DND-41 (cell line): ENCODE results near the gene PGRMC2.

Experiments used
- CTCF ChIP-seq: IDR thresholded peaks from 2 replicates; pipeline ENCODE4 v1.5.1; 2012; ENCODE audit warnings: borderline replicate concordance, low read length, moderate library complexity, mild to moderate bottlenecking; ENCODE audit not compliant: poor library complexity, severe bottlenecking; ENCODE audit errors: extremely low read depth
- EZH2 ChIP-seq: IDR thresholded peaks from 3 replicates; pipeline ENCODE4 v1.6.1; 2012; ENCODE audit warnings: borderline replicate concordance, low read depth, mild to moderate bottlenecking, moderate library complexity, low read length, inconsistent platforms; ENCODE audit not compliant: severe bottlenecking

- no peak for TF ChIP-seq CTCF
- TF ChIP-seq EZH2: no peak
Measured at GRCh38 chr4:128242601-128243000, 45.0 kb downstream of the PGRMC2 start.
